HFFc6 (cell line): ENCODE results near the gene AUTS2. TPM values are rescaled to one million over a fixed set of nuclear protein-coding genes. Genes with fewer than 3 reads are reported as not detected.

ENCODE experiments used
- DNase-seq: peaks from one replicate; pipeline ENCODE4 v3.0.0-alpha.2; 2018
- H3K27ac Mint-ChIP-seq: 2 replicates; pipeline ENCODE4 v1.8.0; 2020; ENCODE audit warnings: mild to moderate bottlenecking, mixed read lengths
- H3K27me3 Mint-ChIP-seq: 2 replicates; pipeline ENCODE4 v1.8.0; 2021; ENCODE audit warnings: mild to moderate bottlenecking, moderate library complexity, mixed read lengths; ENCODE audit not compliant: insufficient read depth
- H3K36me3 Mint-ChIP-seq: 2 replicates; pipeline ENCODE4 v1.8.0; 2021; ENCODE audit warnings: low read depth, mixed read lengths
- H3K4me1 Mint-ChIP-seq: 2 replicates; pipeline ENCODE4 v1.8.0; 2020; ENCODE audit warnings: low read depth, mixed read lengths
- H3K4me3 Mint-ChIP-seq: 2 replicates; pipeline ENCODE4 v1.8.0; 2020; ENCODE audit warnings: mild to moderate bottlenecking, moderate library complexity, mixed read lengths
- H3K9me3 Mint-ChIP-seq: 2 replicates; pipeline ENCODE4 v1.8.0; 2020; ENCODE audit warnings: mild to moderate bottlenecking, mixed read lengths
- CTCF ChIP-seq: fragments of 200-600 bp; sonication (generic); IDR thresholded peaks from 2 replicates; pipeline ENCODE4 v1.5.0; 2021; ENCODE audit warnings: antibody characterized with exemption, mild to moderate bottlenecking
- total RNA-seq, 6 experiments: library from RNA; stranded (reverse); fragmentation: NEBNext Ultra II Directional; extraction: Animal tissue kit (Norgen Biotek cat#: 25700); gene quantifications; 2 replicates in 1 of 6; 3 replicates in 5 of 6; pipeline ENCODE4 v1.2.3, GENCODE V29; 2021

The AUTS2 gene
- total RNA-seq, 6 experiments from 2014 or later = 0.02 to 0.19 (median 0.16) TPM; not detected in 2

GRCh38 chr7:70595755-70596597 is 997.7 kb downstream of the AUTS2 start:
- Mint-ChIP-seq H3K4me1 (no peaks in the 10 kb centered on the region), H3K27me3 (no peaks in the 10 kb centered on the region; the same call in 1 of the 2 replicates), H3K27ac (no peak overlapping the region), H3K36me3 (peaks cover 7% of the 10 kb centered on the region), H3K9me3 (peaks cover 64% of the 10 kb centered on the region), H3K4me3 (no peak overlapping the region)
- no peak for TF ChIP-seq CTCF
- DNase-seq = no peak

GRCh38 chr7:70596598-70596913 is 998.3 kb downstream of the AUTS2 start:
- Mint-ChIP-seq H3K4me1 (no peaks in the 10 kb centered on the region), H3K27ac (no peak overlapping the region), H3K36me3 (peaks cover 11% of the 10 kb centered on the region), H3K27me3 (no peaks in the 10 kb centered on the region; the same call in 1 of the 2 replicates), H3K4me3 (no peak overlapping the region), H3K9me3 (peaks cover 62% of the 10 kb centered on the region)
- no peak for TF ChIP-seq CTCF
- DNase-seq = no peak

GRCh38 chr7:70597066-70597465 is 998.8 kb downstream of the AUTS2 start:
- Mint-ChIP-seq H3K9me3 (peaks cover 59% of the 10 kb centered on the region), H3K36me3 (peaks cover 9% of the 10 kb centered on the region), H3K4me1 (no peaks in the 10 kb centered on the region), H3K4me3 (no peak overlapping the region), H3K27ac (no peak overlapping the region), H3K27me3 (no peaks in the 10 kb centered on the region; the same call in 1 of the 2 replicates)
- DNase-seq = no peak
- TF ChIP-seq CTCF = no peak

GRCh38 chr7:70598976-70599375 is 1000.7 kb downstream of the AUTS2 start:
- no peaks in the 10 kb centered on the region; the same call in 1 of the 2 replicates for H3K27me3 Mint-ChIP-seq
- TF ChIP-seq CTCF = no peak
- no peak overlapping the region for H3K4me3 Mint-ChIP-seq
- H3K9me3 Mint-ChIP-seq = peaks cover 58% of the 10 kb centered on the region
- no peak for DNase-seq
- H3K4me1 Mint-ChIP-seq = no peaks in the 10 kb centered on the region
- H3K36me3 Mint-ChIP-seq = peaks cover 9% of the 10 kb centered on the region
- no peak overlapping the region for H3K27ac Mint-ChIP-seq

- no peaks in the 10 kb centered on the region for H3K4me1 Mint-ChIP-seq
- no peak overlapping the region for H3K27ac Mint-ChIP-seq
- no peak for DNase-seq
- peaks cover 55% of the 10 kb centered on the region for H3K9me3 Mint-ChIP-seq
- no peak overlapping the region for H3K4me3 Mint-ChIP-seq
- H3K36me3 Mint-ChIP-seq = peaks cover 6% of the 10 kb centered on the region
- no peaks in the 10 kb centered on the region; the same call in 1 of the 2 replicates for H3K27me3 Mint-ChIP-seq
- no peak for TF ChIP-seq CTCF
These were observed 1001.3 kb downstream of the AUTS2 start for GRCh38 chr7:70599446-70600190.
